SK-N-SH (cell line): Measurements from ENCODE around the gene ZNF358. TPM values are rescaled to one million over a fixed set of nuclear protein-coding genes. Genes with fewer than 3 reads are reported as not detected.

Experiments used
- CTCF ChIA-PET: fragments of 300-600, 350-600 bp; formaldehyde crosslinking; extraction: SDS; loops from one replicate; lab custom pipeline; 2021; lab: Yijun Ruan, JAX
- POLR2A ChIA-PET: fragments of 350-600 bp; sonication (Branson Sonifier 250); formaldehyde crosslinking; extraction: SDS; loops from one replicate; lab custom pipeline; 2020; ENCODE audit warnings: antibody characterized with exemption, inconsistent platforms; lab: Yijun Ruan, JAX
- DNase-seq: peaks from one replicate; pipeline ENCODE4 v3.0.0; 2012
- H2AFZ ChIP-seq: fragments of 200-600 bp; sonication (generic); 2 replicates; pipeline ENCODE4 v1.8.1; 2016; ENCODE audit warnings: antibody characterized with exemption, mild to moderate bottlenecking, low read depth
- H3F3A ChIP-seq: fragments of 200-600 bp; sonication (generic); replicated peaks from 2 replicates; pipeline ENCODE3; 2016; ENCODE audit warnings: antibody characterized with exemption, mild to moderate bottlenecking; ENCODE audit not compliant: insufficient read depth
- H3K27ac ChIP-seq, 2 experiments: fragments of 200-500 bp in 1 of 2; fragments of 200-600 bp in 1 of 2; sonication (Bioruptor generic) in 1 of 2; sonication (generic), shearing (Covaris generic) in 1 of 2; 2 replicates each; pipeline versions ENCODE4 v1.5.1 to v1.6.1; 2014 to 2016; ENCODE audit warnings: low read depth in 2 of 2, inconsistent platforms in 1 of 2, low read length in 1 of 2, mild to moderate bottlenecking in 1 of 2, mixed read lengths in 1 of 2
- H3K27me3 ChIP-seq: fragments of 200-600 bp; sonication (generic), shearing (Covaris generic); 2 replicates; pipeline ENCODE4 v1.6.1; 2016; ENCODE audit warnings: mixed run types; ENCODE audit not compliant: insufficient read depth
- H3K36me3 ChIP-seq, 2 experiments: fragments of 200-500 bp in 1 of 2; fragments of 200-600 bp in 1 of 2; sonication (Bioruptor generic) in 1 of 2; sonication (generic) in 1 of 2; replicated peaks in 1 of 2; 2 replicates each; pipeline versions ENCODE3 to v1.5.1; 2014 to 2016; ENCODE audit warnings: low read length in 1 of 2, mild to moderate bottlenecking in 1 of 2; ENCODE audit not compliant: insufficient read depth in 2 of 2, control insufficient read depth in 1 of 2
- H3K4me1 ChIP-seq, 2 experiments: fragments of 200-500 bp in 1 of 2; fragments of 200-600 bp in 1 of 2; sonication (Bioruptor generic) in 1 of 2; sonication (generic), shearing (Covaris generic) in 1 of 2; 2 replicates each; pipeline versions ENCODE4 v1.5.1 to v1.6.1; 2014 to 2016; ENCODE audit warnings: low read depth in 1 of 2, low read length in 1 of 2, mixed run types in 1 of 2; ENCODE audit not compliant: insufficient read depth in 2 of 2, control insufficient read depth in 1 of 2
- H3K4me2 ChIP-seq: fragments of 200-600 bp; sonication (generic), shearing (Covaris generic); 2 replicates; pipeline ENCODE4 v1.6.1; 2017; ENCODE audit warnings: mixed run types
- H3K4me3 ChIP-seq, 2 experiments: fragments of 200-500 bp in 1 of 2; fragments of 200-600 bp in 1 of 2; sonication (Bioruptor generic) in 1 of 2; sonication (generic), shearing (Covaris generic) in 1 of 2; 2 replicates each; pipeline versions ENCODE4 v1.5.1 to v1.8.1; 2014 to 2016; ENCODE audit warnings: low read depth in 2 of 2, inconsistent platforms in 1 of 2, low read length in 1 of 2, mild to moderate bottlenecking in 1 of 2, mixed read lengths in 1 of 2, moderate library complexity in 1 of 2
- H3K79me2 ChIP-seq: fragments of 200-600 bp; sonication (generic); 2 replicates; pipeline ENCODE4 v1.8.1; 2017; ENCODE audit warnings: mild to moderate bottlenecking; ENCODE audit not compliant: insufficient read depth
- H3K9ac ChIP-seq: fragments of 200-600 bp; sonication (generic); 2 replicates; pipeline ENCODE4 v1.6.1; 2017; ENCODE audit warnings: mixed run types
- H3K9me2 ChIP-seq: fragments of 200-600 bp; sonication (generic); 2 replicates; pipeline ENCODE4 v1.6.1; 2017; ENCODE audit warnings: mixed run types
- H3K9me3 ChIP-seq: fragments of 200-600 bp; sonication (generic); 2 replicates; pipeline ENCODE4 v1.6.1; 2017; ENCODE audit warnings: mixed run types, mild to moderate bottlenecking, moderate library complexity
- H4K20me1 ChIP-seq: fragments of 200-600 bp; sonication (generic); 2 replicates; pipeline ENCODE4 v1.6.1; 2017; ENCODE audit warnings: mild to moderate bottlenecking, mixed run types; ENCODE audit not compliant: insufficient read depth
- EP300 ChIP-seq, 2 experiments: IDR thresholded peaks; 2 replicates each; pipeline versions ENCODE4 v1.4.0 to v1.6.1; 2012; ENCODE audit warnings: borderline replicate concordance in 1 of 2, low read depth in 1 of 2, low read length in 1 of 2
- EZH2phosphoT487 ChIP-seq: fragments of 200-600 bp; sonication (generic); IDR thresholded peaks from 2 replicates; pipeline ENCODE4 v1.6.1; 2017; ENCODE audit warnings: low read depth, mixed run types, mild to moderate bottlenecking, antibody characterized with exemption, moderate library complexity, borderline replicate concordance
- FOXM1 ChIP-seq: IDR thresholded peaks from 2 replicates; pipeline ENCODE4 v1.4.0; 2012; ENCODE audit warnings: low read depth, mild to moderate bottlenecking
- GABPA ChIP-seq: IDR thresholded peaks from 2 replicates; pipeline ENCODE4 v1.4.0; 2012; ENCODE audit warnings: low read depth, mild to moderate bottlenecking
- GATA2 ChIP-seq: sonication (generic); formaldehyde crosslinking; IDR thresholded peaks from 2 replicates; pipeline ENCODE4 v1.5.0; 2020; ENCODE audit warnings: mild to moderate bottlenecking, missing genetic modification reagents
- IRF3 ChIP-seq: fragments of 150-350 bp; IDR thresholded peaks from 2 replicates; pipeline ENCODE4 v1.6.1; 2016; ENCODE audit warnings: mild to moderate bottlenecking, low read depth, low read length
- JUND ChIP-seq: IDR thresholded peaks from 2 replicates; pipeline ENCODE4 v1.4.0; 2012
- NFIC ChIP-seq: IDR thresholded peaks from 2 replicates; pipeline ENCODE4 v1.4.0; 2012; ENCODE audit warnings: borderline replicate concordance
- NRF1 ChIP-seq: IDR thresholded peaks from 2 replicates; pipeline ENCODE4 v1.6.1; 2012; ENCODE audit warnings: low read depth, mild to moderate bottlenecking, low read length
- PBX3 ChIP-seq: IDR thresholded peaks from 2 replicates; pipeline ENCODE4; 2012
- POLR2AphosphoS5 ChIP-seq: IDR thresholded peaks from 2 replicates; pipeline ENCODE4 v1.6.1; 2012; ENCODE audit warnings: low read depth, low read length
- RFX5 ChIP-seq: IDR thresholded peaks from 2 replicates; pipeline ENCODE4 v1.6.1; 2012; ENCODE audit warnings: mild to moderate bottlenecking, improper control_type of control experiment, low read length
- SIN3A ChIP-seq: IDR thresholded peaks from 2 replicates; pipeline ENCODE4 v1.6.1; 2012; ENCODE audit warnings: low read depth, mild to moderate bottlenecking, low read length, moderate library complexity, borderline replicate concordance
- SMC3 ChIP-seq: IDR thresholded peaks from 2 replicates; pipeline ENCODE4 v1.6.1; 2012; ENCODE audit warnings: low read depth, low read length, improper control_type of control experiment
- TAF1 ChIP-seq: IDR thresholded peaks from 2 replicates; pipeline ENCODE4 v1.6.1; 2012; ENCODE audit warnings: low read depth, mild to moderate bottlenecking, low read length, moderate library complexity, borderline replicate concordance
- TEAD4 ChIP-seq: IDR thresholded peaks from 2 replicates; pipeline ENCODE4 v1.4.0; 2012; ENCODE audit warnings: mild to moderate bottlenecking, borderline replicate concordance; ENCODE audit not compliant: insufficient read depth
- YY1 ChIP-seq: IDR thresholded peaks from 2 replicates; pipeline ENCODE4 v1.4.0; 2012; ENCODE audit warnings: low read depth, mild to moderate bottlenecking
- ZBTB33 ChIP-seq: IDR thresholded peaks from 2 replicates; pipeline ENCODE4 v1.4.0; 2012; ENCODE audit warnings: low read depth, borderline replicate concordance
- WGBS: methylation state at CpG from one replicate; pipeline ENCODE4 v1.1.6; 2017; ENCODE audit warnings: low lambda C conversion rate; 5-methylcytosine and 5-hydroxymethylcytosine counted together
- polyA plus RNA-seq, 3 experiments: library from polyadenylated mRNA; depleted of rRNA; stranded (reverse); fragments of >200 nt; gene quantifications; 2 replicates each; pipeline ENCODE4 v1.2.3, GENCODE V29; 2012
- TF ChIP-seq, protein P1 (sequence below): fragments of 150-350 bp; IDR thresholded peaks from 2 replicates; pipeline ENCODE4 v1.6.1; 2017; ENCODE audit warnings: antibody characterized with exemption, low read length, low read depth, borderline replicate concordance
- TF ChIP-seq, protein P2 (sequence below): IDR thresholded peaks from 2 replicates; pipeline ENCODE4 v1.6.1; 2012; ENCODE audit warnings: mild to moderate bottlenecking, low read depth, low read length, moderate library complexity

Gene ZNF358
- polyA plus RNA-seq, 1 of the 3 experiments (the other 2 are of a cell fraction): 49.3 TPM

DNA sequence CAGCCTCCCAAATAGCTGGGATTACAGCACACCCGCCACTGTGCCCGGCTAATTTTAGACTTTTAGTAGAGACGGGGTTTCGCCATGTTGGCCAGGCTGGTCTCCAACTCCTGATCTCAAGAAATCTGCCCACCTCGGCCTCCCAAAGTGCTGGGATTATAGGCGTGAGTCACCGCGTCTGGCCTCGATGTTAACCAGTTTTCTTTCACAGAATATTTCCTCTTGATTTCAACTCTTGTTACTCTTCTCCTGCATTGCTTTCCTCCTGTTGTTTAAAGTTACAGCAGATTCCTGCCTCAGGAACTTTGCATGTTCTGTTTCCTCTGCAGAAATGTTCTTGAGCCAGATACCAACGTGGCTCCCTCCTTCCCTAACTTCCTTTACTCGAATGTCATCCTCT lies 23.3 kb upstream of the ZNF358 start:
- H3K79me2 ChIP-seq: no peaks in the 10 kb centered on the region
- H3K4me2 ChIP-seq: no peak overlapping the region
- H3K9ac ChIP-seq: no peak overlapping the region
- no peaks in the 10 kb centered on the region for H3K9me3 ChIP-seq
- H3K36me3 ChIP-seq: no peaks in the 10 kb centered on the region
- no peak for DNase-seq
- no peaks in the 10 kb centered on the region for H4K20me1 ChIP-seq
- ChIA-PET CTCF (no interaction called here), POLR2A (no interaction called here)
- no peak overlapping the region for H3K27ac ChIP-seq
- H3F3A ChIP-seq: no peaks in the 10 kb centered on the region
- H3K27me3 ChIP-seq: 0 out of 2 replicates have a peak, but pooled peaks cover 5% of the 10 kb centered on the region
- no peak overlapping the region for H3K4me3 ChIP-seq
- H3K4me1 ChIP-seq: peaks cover 4 to 21% of the 10 kb centered on the region in 2 experiments; a peak in 2 of 4 replicates
- 86% methylated on average over 11 of the region's 11 CpGs for WGBS
- H2AFZ ChIP-seq: no peak overlapping the region
- TF ChIP-seq ZBTB33: no peak
- no peak for TF ChIP-seq EZH2phosphoT487
- TF ChIP-seq SIN3A: no peak
- no peak for TF ChIP-seq POLR2AphosphoS5
- TF ChIP-seq GATA2 (CRISPR knock-in tag): no peak
- TF ChIP-seq, protein P1, sequence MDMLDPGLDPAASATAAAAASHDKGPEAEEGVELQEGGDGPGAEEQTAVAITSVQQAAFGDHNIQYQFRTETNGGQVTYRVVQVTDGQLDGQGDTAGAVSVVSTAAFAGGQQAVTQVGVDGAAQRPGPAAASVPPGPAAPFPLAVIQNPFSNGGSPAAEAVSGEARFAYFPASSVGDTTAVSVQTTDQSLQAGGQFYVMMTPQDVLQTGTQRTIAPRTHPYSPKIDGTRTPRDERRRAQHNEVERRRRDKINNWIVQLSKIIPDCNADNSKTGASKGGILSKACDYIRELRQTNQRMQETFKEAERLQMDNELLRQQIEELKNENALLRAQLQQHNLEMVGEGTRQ: no peak
- TF ChIP-seq YY1: no peak
- no peak for TF ChIP-seq RFX5
- no peak for TF ChIP-seq NRF1
- no peak for TF ChIP-seq PBX3
- no peak for TF ChIP-seq SMC3
- TF ChIP-seq, protein P2, sequence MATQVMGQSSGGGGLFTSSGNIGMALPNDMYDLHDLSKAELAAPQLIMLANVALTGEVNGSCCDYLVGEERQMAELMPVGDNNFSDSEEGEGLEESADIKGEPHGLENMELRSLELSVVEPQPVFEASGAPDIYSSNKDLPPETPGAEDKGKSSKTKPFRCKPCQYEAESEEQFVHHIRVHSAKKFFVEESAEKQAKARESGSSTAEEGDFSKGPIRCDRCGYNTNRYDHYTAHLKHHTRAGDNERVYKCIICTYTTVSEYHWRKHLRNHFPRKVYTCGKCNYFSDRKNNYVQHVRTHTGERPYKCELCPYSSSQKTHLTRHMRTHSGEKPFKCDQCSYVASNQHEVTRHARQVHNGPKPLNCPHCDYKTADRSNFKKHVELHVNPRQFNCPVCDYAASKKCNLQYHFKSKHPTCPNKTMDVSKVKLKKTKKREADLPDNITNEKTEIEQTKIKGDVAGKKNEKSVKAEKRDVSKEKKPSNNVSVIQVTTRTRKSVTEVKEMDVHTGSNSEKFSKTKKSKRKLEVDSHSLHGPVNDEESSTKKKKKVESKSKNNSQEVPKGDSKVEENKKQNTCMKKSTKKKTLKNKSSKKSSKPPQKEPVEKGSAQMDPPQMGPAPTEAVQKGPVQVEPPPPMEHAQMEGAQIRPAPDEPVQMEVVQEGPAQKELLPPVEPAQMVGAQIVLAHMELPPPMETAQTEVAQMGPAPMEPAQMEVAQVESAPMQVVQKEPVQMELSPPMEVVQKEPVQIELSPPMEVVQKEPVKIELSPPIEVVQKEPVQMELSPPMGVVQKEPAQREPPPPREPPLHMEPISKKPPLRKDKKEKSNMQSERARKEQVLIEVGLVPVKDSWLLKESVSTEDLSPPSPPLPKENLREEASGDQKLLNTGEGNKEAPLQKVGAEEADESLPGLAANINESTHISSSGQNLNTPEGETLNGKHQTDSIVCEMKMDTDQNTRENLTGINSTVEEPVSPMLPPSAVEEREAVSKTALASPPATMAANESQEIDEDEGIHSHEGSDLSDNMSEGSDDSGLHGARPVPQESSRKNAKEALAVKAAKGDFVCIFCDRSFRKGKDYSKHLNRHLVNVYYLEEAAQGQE: no peak
- TF ChIP-seq IRF3: no peak
- no peak for TF ChIP-seq NFIC
- TF ChIP-seq GABPA: no peak
- no peak for TF ChIP-seq TAF1
- TF ChIP-seq EP300 (IDR thresholded peaks at IDR 0.05; ENCODE audit: borderline replicate concordance in 1 of 2, low read depth in 1 of 2, low read length in 1 of 2): no peak
- no peak for TF ChIP-seq FOXM1
- TF ChIP-seq TEAD4: no peak
- no peak for TF ChIP-seq JUND
- H3K9me2 ChIP-seq: no peaks in the 10 kb centered on the region
